Measurements from ENCODE around the gene SLC17A4. TPM values are rescaled to one million over a fixed set of nuclear protein-coding genes. Genes with fewer than 3 reads are reported as not detected.

The SLC17A4 gene
- total RNA-seq, 1 experiment from 2014 or later = not detected

DNA sequence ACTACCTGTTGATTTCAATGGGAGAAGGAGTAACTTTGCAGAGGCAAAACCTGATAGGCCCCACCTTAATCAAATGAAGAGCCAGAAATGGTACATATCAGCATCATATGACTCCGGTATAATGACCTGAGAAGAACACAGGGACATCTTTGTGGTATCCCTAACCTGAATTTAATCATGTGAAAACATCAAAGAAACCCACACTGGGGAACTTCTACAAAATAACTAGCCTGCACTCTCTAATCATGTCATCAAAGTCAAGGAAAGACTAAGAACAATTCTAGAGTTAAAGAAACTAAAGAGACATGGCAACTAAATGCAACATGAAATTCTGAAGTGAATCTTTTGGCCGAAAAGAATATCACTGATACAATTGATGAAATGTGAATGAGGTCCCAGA is 34.9 kb downstream of the SLC17A4 start:
- Histone ChIP-seq H3K27ac (ENCODE audit: insufficient read length, low read depth, low read length) (no peak overlapping the region), H3K4me1 (ENCODE audit: insufficient read depth, low read length) (no peaks in the 10 kb centered on the region), H2BK120ac (ENCODE audit: low read depth, low read length, poor library complexity, severe bottlenecking) (no peak overlapping the region), H3K4me2 (ENCODE audit: insufficient read depth, insufficient read length, low read length) (no peak overlapping the region), H3K56ac (ENCODE audit: insufficient read length, low read depth, low read length) (no peak overlapping the region), H3K18ac (ENCODE audit: insufficient read length, low read depth, low read length) (no peak overlapping the region), H3K9me3 (ENCODE audit: control insufficient read depth, low read depth, low read length) (no peaks in the 10 kb centered on the region), H3K23ac (ENCODE audit: insufficient read length, low read depth, low read length) (no peak overlapping the region), H2AK5ac (ENCODE audit: insufficient read length, low read length) (no peak overlapping the region), H3K4ac (ENCODE audit: low read depth, low read length) (no peak overlapping the region), H3T11ph (ENCODE audit: low read length) (no peak overlapping the region), H4K20me1 (ENCODE audit: control insufficient read depth, insufficient read depth, insufficient read length) (no peaks in the 10 kb centered on the region), H2BK20ac (ENCODE audit: low read depth, low read length, poor library complexity, severe bottlenecking) (no peak overlapping the region), H3K79me1 (ENCODE audit: insufficient read depth, low read depth, low read length, poor library complexity, severe bottlenecking) (no peaks in the 10 kb centered on the region), H2BK15ac (ENCODE audit: low read depth, low read length) (no peak overlapping the region), H3K27me3 (ENCODE audit: insufficient read depth, low read length) (no peaks in the 10 kb centered on the region), H3K23me2 (ENCODE audit: insufficient read length, low read depth, low read length, poor library complexity, severe bottlenecking) (no peaks in the 10 kb centered on the region), H4K91ac (ENCODE audit: insufficient read length, low read depth, low read length) (no peak overlapping the region), H4K5ac (ENCODE audit: insufficient read length, low read depth, low read length) (no peak overlapping the region), H3K9ac (ENCODE audit: extremely low read depth, insufficient read length, low read length) (no peak overlapping the region), H2AFZ (ENCODE audit: low read length) (no peak overlapping the region), H4K8ac (replicated peaks; ENCODE audit: insufficient read length, low read depth, low read length) (no peak overlapping the region), H3K79me2 (ENCODE audit: insufficient read depth, low read length) (no peaks in the 10 kb centered on the region), H2BK12ac (ENCODE audit: insufficient read length, low read depth, low read length) (no peak overlapping the region), H3K14ac (ENCODE audit: insufficient read depth, low read length) (no peak overlapping the region), H2BK5ac (ENCODE audit: insufficient read length, low read length) (no peak overlapping the region)
- no peaks in the 10 kb centered on the region for H3K36me3 Mint-ChIP-seq (ENCODE audit: insufficient read depth in 1 of 3, low read depth in 3 of 3)
- H3K4me3 Mint-ChIP-seq = no peak overlapping the region
- DNase-seq = no peak
- WGBS (ENCODE audit: extremely low coverage, insufficient read length, low lambda C conversion rate) = no CpG with 5 or more reads among the region's 2 CpGs
- H3K9me3 Mint-ChIP-seq = no peaks in the 10 kb centered on the region
- H3K4me1 Mint-ChIP-seq = no peaks in the 10 kb centered on the region
- H3K27me3 Mint-ChIP-seq (ENCODE audit: low read depth) = no peaks in the 10 kb centered on the region
- no peak overlapping the region for H3K27ac Mint-ChIP-seq
- TF ChIP-seq, protein P1, sequence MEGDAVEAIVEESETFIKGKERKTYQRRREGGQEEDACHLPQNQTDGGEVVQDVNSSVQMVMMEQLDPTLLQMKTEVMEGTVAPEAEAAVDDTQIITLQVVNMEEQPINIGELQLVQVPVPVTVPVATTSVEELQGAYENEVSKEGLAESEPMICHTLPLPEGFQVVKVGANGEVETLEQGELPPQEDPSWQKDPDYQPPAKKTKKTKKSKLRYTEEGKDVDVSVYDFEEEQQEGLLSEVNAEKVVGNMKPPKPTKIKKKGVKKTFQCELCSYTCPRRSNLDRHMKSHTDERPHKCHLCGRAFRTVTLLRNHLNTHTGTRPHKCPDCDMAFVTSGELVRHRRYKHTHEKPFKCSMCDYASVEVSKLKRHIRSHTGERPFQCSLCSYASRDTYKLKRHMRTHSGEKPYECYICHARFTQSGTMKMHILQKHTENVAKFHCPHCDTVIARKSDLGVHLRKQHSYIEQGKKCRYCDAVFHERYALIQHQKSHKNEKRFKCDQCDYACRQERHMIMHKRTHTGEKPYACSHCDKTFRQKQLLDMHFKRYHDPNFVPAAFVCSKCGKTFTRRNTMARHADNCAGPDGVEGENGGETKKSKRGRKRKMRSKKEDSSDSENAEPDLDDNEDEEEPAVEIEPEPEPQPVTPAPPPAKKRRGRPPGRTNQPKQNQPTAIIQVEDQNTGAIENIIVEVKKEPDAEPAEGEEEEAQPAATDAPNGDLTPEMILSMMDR (conservative IDR thresholded peaks at IDR 0.05) = no peak
